Right ventricle myocardium inferior (tissue), 1 donor: Measurements from ENCODE around the gene IGFL1. TPM values are rescaled to one million over a fixed set of nuclear protein-coding genes. Genes with fewer than 3 reads are reported as not detected.
"Not testable (repeated sequence)": the region's sequence is repeated elsewhere in the genome, so short reads cannot be mapped to it uniquely, and the experiment has no call there.

Experiments
- ATAC-seq: fragments of 200-7000 bp; cut with Tn5 transposase; one replicate; pipeline ENCODE4 v1.9.1; 2020; ENCODE audit warnings: mild to moderate bottlenecking, moderate library complexity
- DNase-seq: peaks from one replicate; pipeline ENCODE4 v3.0.0; 2021; ENCODE audit errors: missing footprints
- intact Hi-C: fragments of 100-400 bp; cut with DNase I; formaldehyde crosslinking; loops from one replicate; pipeline ENCODE4 v1.11.0; 2022
- total RNA-seq: library from RNA; stranded (reverse); fragmentation: NEBNext Ultra II Directional; extraction: Animal tissue kit (Norgen Biotek cat#: 25700); gene quantifications from one replicate; pipeline ENCODE4 v1.2.1, GENCODE V29; 2021
- donor health status: DM: no; HTN: yes; CAD: no; lungs with severe emphysema.

Gene IGFL1
- total RNA-seq, 1 donor from 2014 or later = not detected

DNA sequence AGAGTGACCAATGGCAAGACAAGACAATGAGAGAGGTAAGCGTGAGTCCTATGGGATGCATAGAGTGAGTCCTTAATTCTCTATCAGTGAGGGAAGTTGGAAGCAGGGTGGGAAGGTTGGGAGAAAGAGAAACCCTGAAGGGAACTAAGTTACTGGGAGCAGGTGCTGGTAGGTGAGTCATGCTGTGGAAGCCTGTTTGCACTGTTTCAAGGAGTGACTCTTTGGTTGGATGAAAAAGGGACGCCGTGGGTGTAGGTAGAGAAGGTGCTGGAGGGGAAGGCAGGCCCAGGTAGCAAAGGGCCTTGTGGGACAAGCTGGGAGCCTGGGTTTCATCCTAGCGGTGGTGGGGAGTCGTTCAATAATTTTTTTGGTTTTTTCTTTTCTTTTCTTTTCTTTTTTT lies 21.9 kb downstream of the IGFL1 start:
- DNase-seq (no peak), ATAC-seq (no peak)
- intact Hi-C loops = no loop called here

DNA sequence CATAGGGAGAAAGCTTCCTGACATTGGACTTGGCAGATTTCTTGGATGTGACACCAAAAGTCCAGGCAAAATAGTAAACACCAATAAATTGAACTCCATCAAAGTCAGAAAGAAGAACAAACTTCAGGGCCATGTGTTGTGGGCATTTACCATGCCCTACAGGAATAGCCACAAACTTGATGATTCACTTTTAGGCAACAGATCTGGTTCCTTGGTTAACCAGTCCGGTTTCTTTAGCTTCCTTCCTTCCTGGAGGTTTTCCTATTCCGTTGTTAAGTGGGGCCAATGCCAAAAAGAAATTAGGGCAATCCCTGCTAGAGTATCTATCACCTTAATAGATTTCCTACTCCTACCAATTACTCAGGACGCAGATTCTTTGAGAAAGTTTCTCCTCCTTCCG lies 25.2 kb downstream of the IGFL1 start:
- ATAC-seq (no peak), DNase-seq (no peak)
- intact Hi-C loops = no loop called here

DNA sequence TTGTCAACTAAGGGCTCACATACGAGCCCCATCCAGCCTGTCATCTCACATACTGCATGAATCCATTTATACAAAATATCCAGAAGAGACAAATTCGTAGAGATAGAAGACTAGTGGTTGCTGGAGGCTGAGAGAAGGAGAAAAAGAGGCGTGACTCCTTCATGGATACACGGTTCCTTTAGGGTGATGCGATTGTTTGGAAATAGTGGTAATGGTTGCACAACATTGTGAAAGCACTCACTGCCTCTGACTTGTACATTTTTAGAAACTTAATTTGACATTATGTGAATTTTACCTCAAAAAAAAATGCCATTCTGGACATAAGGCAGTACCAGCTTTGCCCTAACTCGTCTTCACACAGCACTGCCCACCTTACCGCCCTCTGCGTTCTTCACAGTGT lies 27.3 kb downstream of the IGFL1 start:
- no peak for DNase-seq
- ATAC-seq = no peak
- intact Hi-C loops = no loop called here

DNA sequence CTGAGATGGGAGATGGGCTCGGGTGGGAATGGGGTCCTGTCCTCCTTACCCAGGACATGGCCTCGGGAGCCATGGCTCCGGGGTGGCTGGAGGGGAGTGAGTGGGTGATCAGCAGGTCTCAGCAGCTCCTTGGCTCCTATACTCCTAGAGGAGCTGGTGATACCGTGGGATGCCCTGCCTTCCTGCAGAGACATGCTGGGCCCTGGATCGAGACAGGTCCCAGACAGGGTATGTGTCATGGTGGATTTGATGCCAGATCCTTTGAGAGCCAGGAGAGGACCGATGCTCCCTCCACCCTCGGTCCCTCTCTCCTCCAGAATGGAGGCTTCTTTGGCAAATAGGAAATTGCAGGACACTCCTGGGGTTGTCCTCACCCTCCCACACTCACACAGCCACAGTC lies 32.0 kb downstream of the IGFL1 start:
- ATAC-seq, DNase-seq, intact Hi-C loops: not testable (repeated sequence)

DNA sequence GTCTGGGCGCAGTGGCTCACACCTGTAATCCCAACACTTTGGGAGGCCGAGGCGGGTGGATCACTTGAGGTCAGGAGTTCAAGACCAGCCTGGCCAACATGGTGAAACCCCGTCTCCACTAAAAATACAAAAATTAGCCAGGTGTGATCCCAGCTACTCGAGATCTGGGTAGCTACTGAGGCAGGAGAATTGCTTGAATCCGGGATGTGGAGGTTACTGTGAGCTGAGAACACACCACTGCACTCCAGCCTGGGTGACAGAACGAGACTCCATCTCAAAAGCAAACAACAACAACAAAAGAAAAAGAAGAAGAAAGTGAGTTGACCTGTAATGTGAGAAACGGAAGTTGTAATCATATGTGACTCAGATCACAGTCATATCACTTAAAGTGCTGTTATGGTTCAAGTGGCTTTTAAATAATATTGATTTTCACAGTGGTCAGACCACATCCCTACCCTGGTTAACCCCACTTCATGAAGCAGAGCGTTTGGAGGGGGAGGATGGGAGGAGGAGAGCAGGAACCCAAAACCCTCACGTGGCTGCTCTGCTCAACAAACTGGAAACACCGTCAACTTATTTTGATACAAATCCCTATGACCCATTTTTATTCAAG lies 33.2 kb downstream of the IGFL1 start:
- DNase-seq, ATAC-seq, intact Hi-C loops: not testable (repeated sequence)

DNA sequence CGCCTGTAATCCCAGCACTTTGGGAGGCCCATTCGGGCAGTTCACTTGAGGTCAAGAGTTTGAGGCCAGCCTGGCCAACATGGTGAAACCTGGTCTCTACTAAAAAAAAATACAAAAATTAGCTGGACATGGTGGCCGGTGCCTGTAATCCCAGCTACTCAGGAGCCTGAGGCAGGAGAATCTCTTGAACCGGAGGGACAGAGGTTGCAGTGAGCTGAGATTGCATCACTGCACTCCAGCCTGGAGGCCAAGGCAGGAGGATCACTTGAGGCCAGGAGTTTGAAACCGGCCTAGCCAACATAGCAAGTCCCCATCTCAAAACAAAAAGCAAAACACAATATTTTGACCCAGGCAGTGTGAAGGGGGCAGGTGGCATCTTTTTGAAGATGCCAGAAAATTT lies 35.3 kb downstream of the IGFL1 start:
- intact Hi-C loops = loop anchor here (1.0 to 5.0 kb wide), 2 partner anchors 182 to 238 kb away; no protein-coding TSS in a partner anchor

DNA sequence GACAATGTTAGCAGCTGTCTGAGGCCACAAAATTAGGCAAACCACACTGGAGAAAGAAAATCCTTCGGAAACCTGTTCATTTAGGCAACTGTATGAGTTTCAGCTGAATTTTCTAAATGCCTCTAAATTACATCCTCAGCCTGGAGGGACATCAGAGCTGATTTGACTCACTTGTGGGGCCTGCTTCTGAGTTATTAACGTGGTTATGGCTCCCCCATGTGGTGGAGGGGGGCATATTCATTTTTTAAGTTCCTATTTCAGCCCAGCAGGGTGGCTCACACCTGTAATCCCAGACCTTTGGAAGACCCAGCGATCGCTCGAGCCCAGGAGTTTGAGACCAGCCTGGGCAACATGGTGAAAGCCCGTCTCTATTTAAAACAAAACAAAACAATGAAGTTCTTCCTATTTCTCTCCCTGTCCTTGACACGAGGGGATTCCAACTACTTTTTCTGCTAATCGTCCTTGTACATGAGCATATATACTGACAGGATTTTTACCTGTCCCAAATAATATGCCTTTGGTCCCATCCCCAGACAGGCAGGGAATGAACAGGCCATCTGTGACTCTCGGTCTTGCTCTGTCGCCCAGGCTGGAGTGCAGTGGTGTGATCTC lies 35.8 kb downstream of the IGFL1 start:
- intact Hi-C loops = loop anchor here (1.0 to 5.0 kb wide), 2 partner anchors 183 to 238 kb away; no protein-coding TSS in a partner anchor
- ATAC-seq (peak; percentile 80), DNase-seq (no peak)

More for the DNA sequence above, 35.3 kb downstream of the IGFL1 start:
- not testable (repeated sequence) for DNase-seq, ATAC-seq

DNA sequence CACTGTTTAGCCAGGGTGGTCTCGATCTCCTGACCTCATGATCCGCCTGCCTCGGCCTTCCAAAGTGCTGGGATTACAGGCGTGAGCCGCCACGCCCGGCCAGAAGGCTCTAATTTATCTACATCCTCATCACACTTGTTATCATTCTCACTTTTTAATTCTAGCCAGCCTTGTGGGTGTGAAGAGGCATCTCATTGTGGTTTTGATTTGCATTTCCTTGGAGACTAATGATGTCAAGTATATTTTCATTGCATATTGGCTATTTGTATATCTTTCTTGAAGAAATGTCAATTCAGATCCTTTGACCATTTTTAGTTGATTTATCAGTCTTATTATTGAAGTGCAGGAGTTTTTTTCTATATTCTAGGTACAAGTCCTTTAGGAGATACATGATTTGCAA lies 39.6 kb downstream of the IGFL1 start:
- DNase-seq = no peak
- ATAC-seq = no peak
- intact Hi-C loops = loop anchor here (5.0 kb wide), 1 partner anchor 242 kb away; no protein-coding TSS in a partner anchor

DNA sequence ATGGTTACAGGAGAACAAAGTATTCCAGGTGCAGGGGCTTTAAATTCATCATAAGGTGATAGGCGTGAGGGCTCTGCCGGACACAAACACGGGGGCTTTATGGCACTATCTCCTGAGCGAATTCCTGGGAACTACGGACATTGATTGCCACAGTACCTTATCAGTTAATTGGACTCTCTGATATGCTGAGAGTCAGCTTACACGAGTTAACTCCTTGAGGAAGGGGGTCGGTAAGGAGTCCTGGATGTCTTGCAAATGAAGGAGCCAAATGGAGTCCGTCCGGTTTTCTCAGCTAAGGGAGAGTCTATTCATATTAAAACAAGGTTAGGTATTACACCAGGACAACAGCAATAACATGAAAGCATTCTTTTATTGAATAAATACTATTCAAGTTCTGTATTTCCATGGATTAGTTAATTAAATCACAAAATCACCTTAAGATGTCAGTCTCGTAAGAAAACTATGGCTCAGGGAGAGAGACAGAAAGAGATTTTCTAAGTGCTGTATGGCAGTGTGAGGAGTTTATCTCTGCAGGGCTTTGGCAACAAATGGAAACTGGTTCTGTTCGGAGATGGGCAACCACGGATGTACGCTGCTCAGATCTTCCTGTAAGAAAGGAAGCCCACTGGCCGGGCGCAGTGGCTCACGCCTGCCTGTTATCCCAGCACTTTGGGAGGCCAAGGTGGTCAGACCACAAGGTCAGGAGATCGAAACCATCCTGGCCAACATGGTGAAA lies 41.1 kb downstream of the IGFL1 start:
- intact Hi-C loops = no loop called here
- ATAC-seq (no peak), DNase-seq (no peak)

DNA sequence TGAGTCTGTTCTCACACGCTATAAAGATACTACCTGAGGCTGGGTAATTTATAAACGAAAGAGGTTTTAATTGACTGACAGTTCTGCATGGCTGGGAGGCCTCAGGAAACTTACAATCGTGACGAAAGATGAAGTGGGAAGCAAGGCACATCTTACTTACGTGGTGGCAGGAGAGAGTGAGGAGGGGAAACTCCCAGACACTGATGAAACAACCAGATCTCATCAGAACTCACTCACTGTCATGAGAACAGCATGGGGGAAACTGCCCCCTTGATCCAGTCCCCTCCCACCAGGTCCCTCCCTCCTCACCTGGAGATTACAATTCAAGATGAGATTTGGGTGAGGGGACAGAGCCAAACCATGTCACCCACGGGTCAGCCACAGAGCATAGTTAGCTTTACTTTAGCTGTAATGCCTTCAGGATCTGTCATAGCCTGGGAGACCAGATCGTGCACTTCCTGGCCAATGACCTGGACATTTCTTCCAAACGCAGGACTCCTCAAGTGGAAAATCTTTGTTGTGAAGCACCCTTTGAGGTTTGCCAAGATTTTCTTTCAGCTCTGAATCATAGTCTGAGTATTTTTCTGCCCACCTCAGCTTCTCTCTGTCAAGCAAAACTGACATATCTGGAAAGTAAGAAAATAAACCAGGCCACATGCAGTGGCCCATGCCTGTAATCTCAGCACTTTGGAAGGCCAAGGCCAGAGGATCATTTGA lies 42.1 kb downstream of the IGFL1 start:
- intact Hi-C loops = no loop called here
- ATAC-seq (no peak), DNase-seq (no peak)

DNA sequence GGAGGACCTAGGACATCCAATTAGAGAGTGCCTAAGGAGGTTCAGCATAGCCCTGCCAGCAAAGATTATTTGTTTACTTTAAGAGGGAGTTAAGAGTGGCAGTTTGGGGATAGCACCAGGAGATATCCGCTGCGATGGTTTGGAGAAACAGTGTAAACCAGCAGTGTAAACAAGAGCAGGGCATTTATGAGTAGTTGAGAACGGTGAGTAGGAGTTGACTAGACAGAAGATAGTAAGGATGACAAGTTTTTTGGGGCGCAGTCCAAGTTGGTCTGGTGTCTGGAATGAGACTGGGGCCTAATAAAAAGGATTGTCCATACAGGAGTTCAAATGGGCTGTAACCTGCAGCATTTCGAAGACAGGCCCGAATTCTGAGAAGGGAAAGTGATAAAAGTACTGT lies 44.4 kb downstream of the IGFL1 start:
- intact Hi-C loops, DNase-seq, ATAC-seq: not testable (repeated sequence)

DNA sequence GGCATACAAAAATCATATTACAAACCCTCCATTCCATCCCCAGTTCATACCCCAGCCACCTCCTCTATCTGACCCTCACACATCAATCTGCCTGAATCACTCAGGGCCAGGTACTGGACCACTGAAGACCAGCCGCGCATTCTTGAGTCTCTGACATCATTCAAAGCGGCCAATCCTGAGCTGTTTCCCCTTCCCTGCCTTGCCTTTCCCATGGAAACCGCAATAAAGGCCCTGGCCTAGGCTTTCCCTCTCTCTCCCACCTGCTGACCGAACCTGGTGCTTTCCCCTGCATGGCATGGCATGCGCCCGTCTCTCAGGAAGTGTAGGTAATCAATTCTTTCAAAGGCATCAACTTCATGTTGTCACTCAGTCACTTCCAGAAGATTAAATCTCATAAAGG lies 49.6 kb downstream of the IGFL1 start:
- no peak for DNase-seq
- intact Hi-C loops = no loop called here
- ATAC-seq = no peak

Other genes starting within 250 kb of the IGFL1 start
- gene CCDC61, start 234.3 kb upstream of the IGFL1 start, total RNA-seq = 8.2 TPM
- gene PGLYRP1, start 206.7 kb upstream of the IGFL1 start, total RNA-seq = 0.35 TPM
- not detected for gene IGFL4, start 188.7 kb upstream of the IGFL1 start, total RNA-seq
- gene IGFL3, start 105.1 kb upstream of the IGFL1 start, total RNA-seq = not detected
- not detected for gene IGFL2, start 81.5 kb upstream of the IGFL1 start, total RNA-seq
- gene HIF3A, start 67.3 kb downstream of the IGFL1 start, total RNA-seq = 73.8 TPM
- gene PPP5C, start 117.3 kb downstream of the IGFL1 start, total RNA-seq = 77.3 TPM
- 28.9 TPM for gene CCDC8, start 183.8 kb downstream of the IGFL1 start, total RNA-seq
- not detected for gene PNMA8C, start 199.2 kb downstream of the IGFL1 start, total RNA-seq
- gene PNMA8A, start 241.8 kb downstream of the IGFL1 start, total RNA-seq = 7.6 TPM